DMS53 (cell line): ENCODE data around the gene B4GALT5.

Experiments used
- DNase-seq: peaks from one replicate; lab custom pipeline; 2025; lab: John Stamatoyannopoulos, UW

Gene B4GALT5

GRCh38 chr20:49603209-49603627, 110.5 kb downstream of the B4GALT5 start:
- DNase-seq, result peak; percentile 52

DNA sequence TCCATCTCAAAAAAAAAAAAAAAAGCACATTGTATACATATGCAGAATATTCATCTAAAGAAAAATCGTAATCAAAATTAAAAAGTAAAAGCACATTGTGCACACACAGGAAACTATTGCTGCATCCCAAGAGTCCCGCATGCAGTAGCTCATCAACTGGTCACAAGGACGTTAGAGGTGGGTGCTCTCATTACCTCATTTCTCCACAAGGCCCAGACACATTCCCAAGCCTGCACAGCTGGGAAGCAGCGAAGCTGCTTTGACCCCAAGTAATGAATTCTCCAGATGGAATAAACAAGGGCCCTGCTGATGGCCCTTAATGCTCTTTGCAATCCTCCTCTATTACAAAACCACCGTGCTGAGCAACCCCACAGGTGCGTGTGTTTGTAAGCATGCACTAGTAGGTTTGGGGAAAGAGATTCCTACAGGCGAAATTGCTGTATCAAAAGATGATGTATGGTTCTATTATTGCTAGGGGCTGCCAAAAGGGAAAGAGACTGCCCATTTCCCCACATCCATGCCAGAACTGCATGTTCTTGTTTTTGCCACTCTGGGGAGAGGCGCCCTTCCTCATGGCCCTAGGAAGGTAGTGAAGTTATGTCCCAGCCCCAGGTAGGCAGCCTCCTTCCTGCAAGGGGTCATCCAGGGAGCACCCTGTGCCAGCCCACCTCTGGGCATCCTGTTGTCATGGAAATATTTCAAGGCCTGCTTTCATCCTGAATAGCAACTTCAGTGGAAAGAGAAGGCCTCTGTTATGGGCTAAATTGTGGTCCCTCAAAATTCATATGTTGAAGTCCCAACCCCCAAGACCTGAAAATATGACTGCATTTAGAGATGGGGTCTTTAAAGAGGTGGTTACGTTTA, 111.1 kb downstream of the B4GALT5 start:
- no peak for DNase-seq

DNA sequence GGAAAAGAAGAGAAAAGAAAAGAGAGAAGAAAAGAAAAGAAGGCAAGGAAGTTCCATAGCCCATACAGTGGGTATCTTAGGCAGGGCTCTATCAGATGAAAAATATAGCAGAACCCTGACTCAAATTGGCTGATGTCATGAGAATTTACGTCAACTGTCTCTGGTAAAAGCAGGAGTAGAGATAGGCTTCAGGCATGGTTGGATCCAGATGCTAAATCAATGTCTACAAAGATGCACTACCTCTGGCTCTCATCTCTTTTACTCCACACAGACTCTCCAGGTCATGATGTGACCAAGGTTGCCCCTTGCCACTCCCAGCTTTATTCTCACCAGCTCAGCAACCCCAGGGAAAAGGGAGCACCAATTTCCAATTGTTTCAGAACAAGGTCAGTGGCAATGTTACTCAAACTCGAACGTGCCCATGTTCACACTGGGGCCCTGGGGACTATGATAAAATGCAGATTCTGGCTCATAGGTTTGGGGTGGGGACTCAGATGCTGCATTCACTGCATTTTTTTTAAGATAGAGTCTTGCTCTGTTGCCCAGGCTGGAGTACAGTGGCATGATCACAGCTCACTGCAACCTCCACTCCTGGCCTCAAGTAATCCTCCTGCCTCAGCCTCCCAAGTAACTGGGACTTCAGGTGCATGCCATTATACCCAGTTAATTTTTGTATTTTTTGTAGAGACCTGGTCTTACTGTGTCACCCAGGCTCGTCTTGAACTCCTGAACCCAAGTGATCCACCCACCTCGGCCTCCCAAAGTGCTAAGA, 112.3 kb downstream of the B4GALT5 start:
- no peak for DNase-seq

GRCh38 chr20:49599746-49600113, 113.9 kb downstream of the B4GALT5 start:
- DNase-seq, result no peak

DNA sequence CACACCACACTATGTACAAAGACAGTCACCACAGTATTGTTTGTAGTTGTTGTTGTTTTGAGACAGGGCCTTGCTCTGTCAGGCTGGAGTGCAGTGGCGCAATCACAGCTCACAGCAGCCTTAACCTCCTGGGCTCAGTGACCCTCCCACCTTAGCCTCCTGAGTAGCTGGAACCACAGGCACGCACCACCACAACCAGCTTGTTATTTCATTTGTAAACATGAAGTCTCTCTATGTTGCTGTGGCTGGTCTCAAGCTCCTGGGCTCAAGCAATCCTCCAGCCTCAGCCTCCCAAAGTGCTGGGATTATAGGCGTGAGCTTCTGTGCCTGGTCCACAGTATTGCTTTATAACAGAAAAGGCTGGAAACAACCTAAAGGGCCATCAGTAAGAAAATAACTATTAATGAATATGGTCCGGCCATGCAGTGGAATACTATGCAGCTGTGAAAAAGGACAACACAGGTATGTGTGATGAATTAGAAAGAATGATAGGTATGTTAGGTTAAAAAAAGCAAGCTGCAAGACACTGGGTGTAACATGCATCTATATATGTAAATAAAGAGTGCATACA, 115.8 kb downstream of the B4GALT5 start:
- DNase-seq, result no peak

DNA sequence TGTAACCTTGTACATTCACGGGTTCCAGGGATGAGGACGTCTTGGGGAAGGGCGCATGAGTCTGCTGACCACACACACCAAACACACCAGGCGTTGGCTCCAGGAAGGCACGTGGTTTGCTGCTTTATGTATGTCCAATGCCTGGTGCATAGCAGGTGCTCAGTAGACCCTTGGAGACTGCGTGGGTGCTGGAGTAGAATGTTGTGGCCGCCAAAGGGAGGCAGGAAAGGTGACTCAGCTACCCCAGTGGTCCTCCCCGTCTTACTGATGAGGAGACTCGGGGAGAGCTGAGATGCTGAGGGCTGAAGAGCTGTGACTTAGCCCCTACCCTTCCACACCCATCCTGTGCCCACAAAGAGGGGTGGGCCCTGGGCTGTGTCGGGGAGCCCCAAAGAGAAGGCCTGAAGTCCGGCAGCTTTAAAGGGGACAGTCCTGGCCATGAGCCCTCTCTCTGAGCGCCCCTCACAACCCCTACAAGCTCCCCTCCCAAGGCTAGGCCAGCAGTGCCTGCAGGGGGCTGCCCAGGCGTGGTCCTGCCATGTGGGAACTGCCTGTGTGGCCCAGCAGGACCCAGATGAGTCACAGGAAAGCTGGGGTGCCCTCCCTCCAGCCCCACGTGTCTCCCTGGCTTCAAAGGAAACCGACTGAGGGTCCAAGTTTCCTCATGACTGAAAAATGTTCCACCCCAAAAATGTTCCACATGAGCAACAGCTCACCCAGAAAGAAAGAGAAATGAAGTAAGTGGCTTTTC, 117.7 kb downstream of the B4GALT5 start:
- no peak for DNase-seq

- no peak for DNase-seq
Measured at GRCh38 chr20:49595346-49595745, 118.3 kb downstream of the B4GALT5 start.

- DNase-seq, result no peak
Measured at GRCh38 chr20:49594931-49595315, 118.8 kb downstream of the B4GALT5 start.

DNA sequence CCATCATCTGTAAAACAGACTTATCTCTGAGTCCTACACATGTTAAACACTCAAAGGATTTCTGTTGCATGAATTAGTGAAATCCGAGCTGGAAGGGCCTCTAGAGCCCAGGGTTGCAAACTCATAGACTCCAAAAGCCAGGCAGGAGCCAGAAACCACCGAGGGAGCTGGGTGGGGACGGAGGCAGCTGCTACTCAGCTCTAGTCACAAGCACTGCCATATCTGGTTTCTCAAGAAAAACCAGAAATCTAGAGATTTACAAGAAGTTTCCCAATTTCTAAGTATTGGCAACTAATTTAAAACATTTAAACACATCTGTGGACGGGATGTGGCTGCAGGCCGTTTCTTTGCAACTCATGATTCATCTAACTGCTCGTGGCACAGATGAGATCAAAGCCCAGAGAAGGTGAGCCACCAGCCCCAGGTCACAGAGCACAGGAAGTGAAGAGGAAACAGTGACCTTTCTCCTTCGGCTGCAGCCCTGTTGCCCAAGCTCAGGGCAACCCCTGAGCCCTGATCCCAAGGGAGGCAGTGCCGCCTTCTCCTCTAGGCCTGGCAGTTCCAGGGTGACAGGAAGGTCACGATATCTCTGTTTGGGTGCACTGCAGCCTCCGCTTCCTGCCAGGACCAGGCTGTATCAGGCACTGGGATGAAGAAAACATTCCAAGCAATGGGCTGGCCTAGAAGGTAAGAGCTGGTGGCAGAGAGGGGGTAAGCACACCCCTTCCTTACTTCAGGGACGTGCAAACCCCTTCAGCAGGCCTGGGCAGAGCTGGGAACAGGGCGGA, 119.3 kb downstream of the B4GALT5 start:
- no peak for DNase-seq

DNA sequence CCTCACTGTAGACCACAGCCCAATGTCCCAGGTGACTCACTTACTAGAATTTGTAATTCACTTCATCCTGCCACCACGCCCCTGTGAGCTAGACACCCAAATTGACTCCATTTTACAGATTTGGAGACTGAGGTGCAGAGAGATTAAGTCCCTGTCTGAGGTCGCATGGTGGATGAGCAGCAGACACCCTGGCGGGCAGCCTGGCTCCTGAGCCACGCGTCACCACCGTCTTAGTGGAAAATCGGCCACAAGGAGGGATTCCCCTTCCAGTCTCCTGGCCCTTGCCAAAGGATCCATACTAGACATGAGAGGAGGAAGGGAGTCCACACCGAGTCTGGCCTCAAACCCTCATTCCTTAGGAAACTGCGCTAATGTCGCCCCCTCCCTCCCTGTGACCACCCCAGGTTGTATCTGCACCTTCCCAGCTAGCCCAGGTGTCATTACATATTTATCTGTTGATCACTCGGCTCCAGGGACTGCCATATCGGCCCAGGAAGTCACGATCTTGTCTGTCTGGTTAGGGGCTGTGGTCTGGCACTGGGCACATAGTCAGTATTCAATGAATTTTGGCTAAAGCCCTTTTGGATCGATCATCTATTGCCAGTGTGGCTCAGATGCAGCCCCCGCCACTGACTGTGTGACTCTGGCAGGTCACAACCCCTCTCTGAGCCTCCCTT, 120.1 kb downstream of the B4GALT5 start:
- DNase-seq, result no peak

DNA sequence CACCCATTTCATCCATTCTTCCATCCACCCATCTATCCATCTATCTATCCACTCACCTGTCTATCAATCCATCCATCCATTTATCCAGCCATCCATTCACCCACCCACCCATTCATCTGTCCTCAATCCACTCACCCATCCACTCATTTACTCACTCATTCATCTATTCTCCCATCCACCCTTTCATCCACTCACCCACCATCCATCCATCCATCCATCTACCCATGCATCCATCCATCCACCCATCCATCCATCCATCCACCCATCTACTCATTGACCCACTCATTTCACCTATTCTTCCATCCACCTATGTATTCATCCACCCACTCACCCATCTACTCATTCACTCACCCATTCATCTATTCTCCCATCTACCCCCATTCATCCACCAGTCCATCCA, 121.6 kb downstream of the B4GALT5 start:
- no peak for DNase-seq

GRCh38 chr20:49591217-49591865, 122.3 kb downstream of the B4GALT5 start:
- no peak for DNase-seq

DNA sequence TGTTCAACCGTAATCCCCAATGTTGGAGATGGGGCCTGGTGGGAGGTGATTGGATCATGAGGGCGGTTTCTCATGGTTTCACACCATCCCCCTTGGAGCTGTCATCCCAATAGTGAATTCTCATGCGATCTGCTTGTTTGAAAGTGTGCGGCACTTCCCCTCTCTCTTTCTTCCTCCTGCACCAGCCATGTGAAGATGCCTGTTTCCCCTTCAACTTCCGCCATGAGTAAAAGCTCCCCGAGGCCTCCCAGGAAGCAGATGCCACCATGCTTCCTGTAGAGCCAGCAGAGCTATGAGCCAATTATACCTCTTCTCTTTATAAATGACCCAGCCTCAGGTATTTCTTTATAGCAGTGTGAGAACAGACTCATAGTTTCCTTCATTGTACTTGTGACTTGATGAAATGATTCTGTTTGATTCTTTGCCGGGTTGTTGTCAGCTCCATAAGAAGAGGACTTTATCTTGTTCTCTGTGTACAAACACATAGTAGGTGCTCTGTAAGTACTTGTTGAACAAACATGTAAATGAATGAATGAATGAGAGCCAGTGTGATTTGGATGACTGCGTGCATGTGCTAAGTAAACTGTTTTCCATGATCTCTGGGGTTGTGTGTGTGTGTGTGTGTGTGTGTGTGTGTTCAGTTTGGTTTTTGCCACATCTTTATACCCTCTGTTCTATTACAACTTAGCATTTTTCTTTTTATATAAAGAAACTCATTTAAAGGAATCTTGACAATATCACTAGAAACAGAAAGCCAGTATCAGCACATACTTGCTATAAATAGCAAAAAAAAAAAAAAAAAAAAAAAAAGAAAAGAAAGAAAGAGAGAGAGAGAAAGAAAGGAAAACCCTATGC, 123.3 kb downstream of the B4GALT5 start:
- DNase-seq, result no peak

- DNase-seq, result no peak
Measured at GRCh38 chr20:49589747-49590146, 123.9 kb downstream of the B4GALT5 start.

DNA sequence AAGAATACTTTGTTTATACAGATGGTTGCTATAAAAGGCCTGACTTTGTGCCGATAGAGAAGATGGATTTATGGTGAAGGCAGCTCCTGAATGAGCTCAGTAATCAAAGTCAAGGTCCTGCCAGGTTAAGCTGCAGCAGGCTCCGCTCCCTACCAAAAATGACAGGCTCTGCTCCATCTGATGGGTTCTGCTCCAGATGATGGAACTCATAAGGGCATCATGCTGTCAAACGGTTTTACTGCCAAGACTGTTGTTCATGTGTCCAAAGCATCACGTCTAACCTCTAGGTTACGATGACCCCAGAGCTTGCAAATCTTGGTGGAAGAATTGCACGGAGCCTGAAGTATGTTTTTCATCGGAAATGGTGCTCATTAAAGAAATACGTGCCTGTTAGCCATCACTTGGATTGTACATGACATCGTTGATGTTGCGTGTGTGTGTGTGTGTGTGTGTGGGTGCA, 126.5 kb downstream of the B4GALT5 start:
- DNase-seq, result no peak

DNA sequence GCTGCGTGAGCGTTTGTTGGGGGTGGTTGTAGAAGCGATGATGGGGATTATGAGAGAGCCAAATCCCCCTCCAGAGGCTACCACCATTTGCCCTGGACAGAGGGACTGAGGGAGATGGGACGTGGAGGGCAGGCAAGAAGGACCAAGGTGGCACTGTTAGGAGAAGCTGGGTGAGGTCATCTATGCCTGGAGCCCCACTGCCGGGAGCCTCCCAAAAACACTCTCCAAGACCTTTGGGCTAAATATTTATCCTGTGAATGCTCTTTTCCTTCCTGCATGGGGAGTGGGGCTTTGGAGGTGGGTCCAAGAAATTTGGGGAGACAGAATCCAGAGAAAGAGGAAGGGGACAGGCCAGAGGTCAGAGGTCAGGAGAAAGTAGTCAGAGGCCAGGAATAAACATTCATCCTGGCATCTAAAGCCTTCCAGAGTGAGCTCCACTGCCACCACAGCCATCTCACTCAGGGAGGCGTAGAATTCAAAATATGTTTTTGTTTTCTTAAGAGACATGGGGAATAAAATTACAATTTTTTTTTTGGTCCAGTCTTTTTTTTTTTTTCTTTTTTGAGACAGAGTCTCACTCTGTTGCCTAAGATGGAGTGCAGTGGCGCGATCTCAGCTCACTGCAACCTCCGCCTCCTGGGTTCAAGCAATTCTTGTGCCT, 128.0 kb downstream of the B4GALT5 start:
- no peak for DNase-seq

GRCh38 chr20:49584418-49585382, 129.0 kb downstream of the B4GALT5 start:
- DNase-seq, result no peak
